Kidney epithelial cell (primary cell): Measurements from ENCODE around the gene DFFA. TPM values are rescaled to one million over a fixed set of nuclear protein-coding genes. Genes with fewer than 3 reads are reported as not detected.
"Not testable (repeated sequence)": the region's sequence is repeated elsewhere in the genome, so short reads cannot be mapped to it uniquely, and the experiment has no call there.

ENCODE experiments used
- DNase-seq: peaks from one replicate; pipeline ENCODE4 v3.0.0-alpha.2; 2010; ENCODE audit warnings: low read depth
- H3K27me3 ChIP-seq: 2 replicates; pipeline ENCODE4 v1.6.0; 2011; ENCODE audit warnings: low read length; ENCODE audit not compliant: control insufficient read depth, insufficient read depth
- H3K36me3 ChIP-seq: 2 replicates; pipeline ENCODE4 v1.5.1; 2011; ENCODE audit warnings: low read length; ENCODE audit not compliant: control insufficient read depth, insufficient read depth
- H3K4me3 ChIP-seq: 2 replicates; pipeline ENCODE4 v1.5.1; 2011; ENCODE audit warnings: low read depth, mild to moderate bottlenecking, control low read depth, low read length
- total RNA-seq: library from RNA; depleted of rRNA; stranded (reverse); fragments of >200 nt; gene quantifications from 2 replicates; pipeline ENCODE4 v1.2.3, GENCODE V29; 2015
- TF ChIP-seq, protein P1 (sequence below): IDR thresholded peaks from 2 replicates; pipeline ENCODE4 v1.5.1; 2011; ENCODE audit warnings: mild to moderate bottlenecking, moderate library complexity, low read length, control low read depth, inconsistent platforms; ENCODE audit not compliant: insufficient read depth, poor library complexity, severe bottlenecking

DFFA gene
- total RNA-seq, 1 donor from 2014 or later = 68.4 TPM

DNA sequence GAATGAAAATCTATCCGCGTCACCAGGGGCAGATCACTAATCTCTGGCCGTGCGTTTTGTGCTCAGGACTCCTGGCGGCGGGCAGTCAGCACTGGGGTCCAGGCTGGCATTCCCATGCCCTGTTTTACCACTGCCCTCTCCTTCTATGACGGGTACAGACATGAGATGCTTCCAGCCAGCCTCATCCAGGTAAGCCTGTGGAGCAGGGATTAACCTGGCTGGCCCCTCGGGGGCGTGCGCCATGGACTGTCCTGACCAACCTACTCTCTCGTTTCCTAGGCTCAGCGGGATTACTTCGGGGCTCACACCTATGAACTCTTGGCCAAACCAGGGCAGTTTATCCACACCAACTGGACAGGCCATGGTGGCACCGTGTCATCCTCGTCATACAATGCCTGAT lies 53.0 kb downstream of the DFFA start:
- TF ChIP-seq, protein P1, sequence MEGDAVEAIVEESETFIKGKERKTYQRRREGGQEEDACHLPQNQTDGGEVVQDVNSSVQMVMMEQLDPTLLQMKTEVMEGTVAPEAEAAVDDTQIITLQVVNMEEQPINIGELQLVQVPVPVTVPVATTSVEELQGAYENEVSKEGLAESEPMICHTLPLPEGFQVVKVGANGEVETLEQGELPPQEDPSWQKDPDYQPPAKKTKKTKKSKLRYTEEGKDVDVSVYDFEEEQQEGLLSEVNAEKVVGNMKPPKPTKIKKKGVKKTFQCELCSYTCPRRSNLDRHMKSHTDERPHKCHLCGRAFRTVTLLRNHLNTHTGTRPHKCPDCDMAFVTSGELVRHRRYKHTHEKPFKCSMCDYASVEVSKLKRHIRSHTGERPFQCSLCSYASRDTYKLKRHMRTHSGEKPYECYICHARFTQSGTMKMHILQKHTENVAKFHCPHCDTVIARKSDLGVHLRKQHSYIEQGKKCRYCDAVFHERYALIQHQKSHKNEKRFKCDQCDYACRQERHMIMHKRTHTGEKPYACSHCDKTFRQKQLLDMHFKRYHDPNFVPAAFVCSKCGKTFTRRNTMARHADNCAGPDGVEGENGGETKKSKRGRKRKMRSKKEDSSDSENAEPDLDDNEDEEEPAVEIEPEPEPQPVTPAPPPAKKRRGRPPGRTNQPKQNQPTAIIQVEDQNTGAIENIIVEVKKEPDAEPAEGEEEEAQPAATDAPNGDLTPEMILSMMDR = no peak
- no peak overlapping the region for H3K4me3 ChIP-seq
- no peak for DNase-seq
- peaks cover 3% of the 10 kb centered on the region for H3K36me3 ChIP-seq
- H3K27me3 ChIP-seq = no peaks in the 10 kb centered on the region

DNA sequence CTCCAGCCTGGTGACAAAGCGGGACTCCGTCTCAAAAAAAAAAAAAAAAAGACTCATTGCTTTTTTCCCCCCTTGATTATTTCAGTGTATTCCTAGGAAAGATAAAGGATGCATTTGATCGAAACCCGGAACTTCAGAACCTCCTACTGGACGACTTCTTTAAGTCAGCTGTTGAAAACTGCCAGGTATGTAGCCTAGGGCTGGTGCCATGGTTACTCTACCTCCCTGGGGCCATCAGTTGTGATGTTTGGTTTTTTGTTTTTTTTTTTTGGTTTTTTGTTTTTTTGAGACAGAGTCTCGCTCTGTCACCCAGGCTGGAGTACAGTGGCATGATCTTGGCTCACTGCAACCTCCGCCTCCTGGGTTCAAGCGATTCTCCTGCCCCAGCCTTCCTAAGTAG lies 53.6 kb downstream of the DFFA start:
- H3K27me3 ChIP-seq, DNase-seq, H3K4me3 ChIP-seq, H3K36me3 ChIP-seq: not testable (repeated sequence)

DNA sequence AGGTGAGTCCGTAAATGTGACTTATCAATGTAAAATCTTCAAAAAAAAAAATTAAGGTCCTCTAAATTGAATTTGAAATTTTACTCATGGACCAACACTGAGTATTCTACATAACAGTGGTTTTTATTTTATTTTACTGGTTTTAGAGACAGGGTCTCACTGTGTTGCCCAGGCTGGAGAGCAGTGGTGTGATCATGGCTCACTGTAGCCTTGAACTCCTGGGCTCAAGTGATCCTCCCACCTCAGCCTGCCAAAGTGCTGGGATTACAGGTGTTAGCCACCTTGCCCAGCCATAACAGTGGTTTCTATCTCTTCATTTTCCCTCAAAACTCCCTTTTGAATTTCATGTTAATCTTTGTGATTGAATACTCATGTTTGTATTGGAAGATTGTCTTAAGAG lies 56.4 kb downstream of the DFFA start:
- H3K4me3 ChIP-seq, DNase-seq, H3K27me3 ChIP-seq, H3K36me3 ChIP-seq: not testable (repeated sequence)

DNA sequence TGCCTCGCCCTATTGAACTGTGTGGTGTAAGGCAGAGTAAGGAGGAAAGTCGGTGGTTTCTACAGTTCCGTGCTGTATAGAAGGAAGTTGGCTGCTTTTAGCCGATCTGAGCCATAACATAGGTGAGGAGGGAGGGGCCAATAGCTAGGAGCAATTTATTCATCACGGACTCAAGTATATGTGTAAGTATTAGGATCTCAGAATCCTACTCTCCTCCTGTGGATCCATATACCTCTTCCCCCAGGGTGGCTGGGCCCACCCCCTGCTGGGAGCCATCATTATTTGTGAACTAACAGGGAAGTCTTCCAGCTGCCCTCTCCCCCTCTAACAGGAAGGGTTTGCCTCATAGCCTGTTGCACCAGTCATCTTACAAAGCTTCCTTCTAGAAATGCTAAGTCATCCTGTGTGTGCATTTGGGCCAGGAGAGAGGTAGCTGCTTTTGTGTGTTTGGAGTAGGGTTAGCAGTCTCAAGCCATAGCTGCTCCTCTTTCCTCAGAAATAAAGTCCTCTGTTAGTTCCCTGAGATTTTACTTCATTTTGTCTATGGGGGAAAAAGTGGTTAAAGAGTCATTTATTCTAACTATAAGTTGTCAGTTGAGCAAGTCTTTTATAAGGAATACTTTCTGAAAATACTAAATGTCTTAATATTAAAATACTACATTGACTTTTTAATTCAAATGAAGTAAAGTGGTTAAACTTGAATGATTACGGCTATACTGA lies 57.0 kb downstream of the DFFA start:
- no peak overlapping the region for H3K4me3 ChIP-seq
- peaks cover 5% of the 10 kb centered on the region for H3K36me3 ChIP-seq
- DNase-seq = no peak
- no peaks in the 10 kb centered on the region for H3K27me3 ChIP-seq
- TF ChIP-seq, protein P1 = no peak

DNA sequence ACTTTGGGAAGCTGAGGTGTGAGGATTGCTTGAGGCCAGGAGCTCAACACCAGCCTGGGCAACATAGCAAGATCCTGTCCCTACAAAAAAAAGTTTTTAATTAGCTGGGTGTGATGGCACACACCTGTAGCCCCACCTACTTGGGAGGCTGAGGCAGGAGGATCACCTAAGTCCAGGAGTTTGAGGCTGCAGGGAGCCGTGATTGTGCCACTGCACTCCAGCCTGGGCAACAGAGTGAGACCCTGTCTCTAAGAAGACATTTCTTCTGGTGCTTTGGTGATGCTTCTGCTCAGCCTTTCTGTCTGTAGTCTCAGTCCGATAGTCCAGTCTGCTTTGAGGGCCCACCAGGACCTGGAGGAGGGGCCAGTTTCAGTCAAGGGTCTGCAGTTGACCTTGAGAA lies 65.1 kb downstream of the DFFA start:
- TF ChIP-seq, protein P1 = no peak
- DNase-seq = no peak

More for the DNA sequence above, 65.1 kb downstream of the DFFA start:
- H3K4me3 ChIP-seq = no peak overlapping the region
- H3K36me3 ChIP-seq = peaks cover 6% of the 10 kb centered on the region
- no peaks in the 10 kb centered on the region for H3K27me3 ChIP-seq

Other genes starting within 250 kb of the DFFA start
- gene PGD, start 73.5 kb downstream of the DFFA start, total RNA-seq = 208 and 239 TPM in 2 replicates
- gene CENPS, start 42.1 kb downstream of the DFFA start, total RNA-seq = 6.6 and 8.5 TPM in 2 replicates
- not detected in 2 replicates for gene CORT, start 22.5 kb downstream of the DFFA start, total RNA-seq
- 24.9 and 27.4 TPM in 2 replicates for gene PEX14, start 2.4 kb upstream of the DFFA start, total RNA-seq